HT-29 (cell line): ENCODE data around the gene DCAF16. TPM values are rescaled to one million over a fixed set of nuclear protein-coding genes. Genes with fewer than 3 reads are reported as not detected.

Experiments
- DNase-seq: peaks from one replicate; pipeline ENCODE4 v3.0.0-alpha.2; 2015; ENCODE audit warnings: low spot score
- total RNA-seq: library from RNA; depleted of rRNA; stranded (reverse); fragments of >200 nt; shearing (Covaris generic); gene quantifications from 2 replicates; pipeline ENCODE4 v1.2.3, GENCODE V29; 2014

DCAF16 gene
- total RNA-seq, 1 experiment from 2014 or later: 24.4 TPM

DNA sequence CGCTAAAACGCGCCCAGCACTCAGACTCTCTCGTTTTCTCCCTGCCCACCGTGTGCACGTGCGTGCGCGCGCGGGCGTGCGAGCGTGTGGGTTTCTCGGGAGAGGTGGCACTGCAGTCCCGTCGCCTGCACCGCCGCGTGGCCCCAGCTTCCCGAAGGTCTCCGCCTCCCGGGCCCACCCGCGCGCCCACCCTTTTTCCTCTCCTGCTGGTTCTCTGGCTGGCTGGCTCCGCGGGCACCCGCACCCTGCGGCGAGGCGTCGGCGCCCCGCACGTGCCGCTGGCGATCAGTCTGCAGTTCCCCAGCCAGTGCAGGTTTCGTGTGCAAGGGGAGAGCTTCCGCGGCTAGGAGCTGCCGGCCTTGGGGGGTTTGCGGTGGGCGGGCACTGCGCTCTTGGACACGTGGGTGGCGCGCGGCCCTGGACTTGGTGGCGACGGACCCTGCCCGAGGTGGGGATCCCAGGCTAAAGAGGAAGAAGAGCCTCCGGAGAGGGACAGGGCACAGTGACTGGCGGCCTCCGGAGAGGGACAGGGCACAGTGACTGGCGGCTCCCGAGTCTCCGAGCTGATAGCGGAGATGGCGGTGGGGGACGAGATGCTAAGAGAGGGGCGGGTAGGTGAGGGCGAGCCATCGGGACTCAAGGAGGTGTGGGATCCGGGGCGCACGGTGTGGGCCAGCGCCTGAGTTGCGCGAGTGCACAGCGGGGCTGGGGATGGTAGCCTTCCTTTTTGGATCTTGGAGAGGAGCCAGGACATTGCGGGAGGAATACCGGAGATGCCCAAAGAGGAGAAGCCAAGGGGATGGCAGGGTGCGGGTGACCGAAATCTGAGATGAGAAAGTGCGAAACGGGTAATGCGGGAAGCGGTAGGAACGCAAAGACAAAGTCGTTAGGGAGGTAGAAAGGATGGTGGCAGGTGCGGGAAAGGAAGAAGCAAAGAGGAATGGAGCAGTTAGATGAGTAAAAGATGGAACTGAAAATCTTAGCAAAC is 29.0 kb downstream of the DCAF16 start, which contains the start of gene FAM184B:
Gene FAM184B, minus strand, starts transcription at position 322 of the 988 bp plus-strand sequence. CDS start 322 bp downstream, outside the sequence.
- DNase-seq: no peak

DNA sequence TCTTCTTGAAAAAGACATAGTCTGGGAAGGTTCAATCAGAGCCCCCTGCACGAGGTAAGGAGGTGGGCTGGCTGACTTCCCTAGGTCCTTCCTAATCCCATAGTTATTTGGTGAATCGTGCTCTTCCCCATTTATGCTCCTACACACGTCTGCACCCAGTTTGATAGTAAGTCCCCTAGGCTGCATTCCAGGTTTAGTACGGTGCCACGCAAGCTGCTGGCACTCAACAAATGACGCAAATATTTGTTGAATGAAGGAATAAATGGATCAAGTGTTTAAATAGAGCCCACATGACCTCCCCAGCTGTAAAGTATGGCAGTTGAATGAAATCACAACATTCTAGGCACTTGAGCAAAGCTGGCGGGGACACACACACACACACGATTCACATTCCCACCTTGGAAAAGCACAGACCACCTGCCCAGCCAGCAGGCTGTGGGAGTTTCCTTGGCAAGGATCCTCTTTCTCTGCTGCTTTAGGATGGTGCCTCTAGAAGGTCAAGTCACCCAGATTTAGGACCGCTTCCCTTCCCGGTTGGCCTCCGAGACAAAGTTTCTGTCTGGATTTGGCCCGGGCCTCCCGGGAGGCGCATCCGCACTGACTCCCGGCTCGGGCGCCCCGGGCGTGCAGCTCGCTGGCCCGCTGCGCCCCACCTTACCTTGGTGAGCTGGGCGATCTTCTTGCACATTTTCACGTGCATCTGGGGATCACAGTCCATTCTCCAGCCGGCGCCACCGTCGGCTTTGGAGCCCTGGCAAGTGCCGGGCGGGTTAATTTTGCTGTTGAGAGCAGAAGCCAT is 29.9 kb downstream of the DCAF16 start:
- no peak for DNase-seq

DNA sequence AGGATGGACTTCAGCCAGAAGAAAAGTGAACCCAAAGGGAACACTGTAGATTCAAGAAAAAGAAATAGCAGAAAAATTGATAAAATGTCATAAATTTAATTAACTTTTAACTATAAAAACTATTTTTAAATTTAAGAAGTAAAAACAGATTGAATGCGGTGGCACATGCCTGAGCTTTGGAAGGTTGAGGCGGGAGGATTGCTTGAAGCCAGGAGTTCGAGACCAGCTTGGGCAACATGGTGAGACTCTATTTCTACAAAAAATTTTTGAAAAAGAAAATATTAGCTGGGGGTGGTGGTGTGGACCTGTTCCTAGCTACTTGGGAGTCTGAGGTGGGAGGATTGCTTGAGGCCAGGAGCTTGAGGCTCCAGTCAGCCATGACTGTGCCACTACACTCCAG is 32.1 kb downstream of the DCAF16 start:
- no peak for DNase-seq

DNA sequence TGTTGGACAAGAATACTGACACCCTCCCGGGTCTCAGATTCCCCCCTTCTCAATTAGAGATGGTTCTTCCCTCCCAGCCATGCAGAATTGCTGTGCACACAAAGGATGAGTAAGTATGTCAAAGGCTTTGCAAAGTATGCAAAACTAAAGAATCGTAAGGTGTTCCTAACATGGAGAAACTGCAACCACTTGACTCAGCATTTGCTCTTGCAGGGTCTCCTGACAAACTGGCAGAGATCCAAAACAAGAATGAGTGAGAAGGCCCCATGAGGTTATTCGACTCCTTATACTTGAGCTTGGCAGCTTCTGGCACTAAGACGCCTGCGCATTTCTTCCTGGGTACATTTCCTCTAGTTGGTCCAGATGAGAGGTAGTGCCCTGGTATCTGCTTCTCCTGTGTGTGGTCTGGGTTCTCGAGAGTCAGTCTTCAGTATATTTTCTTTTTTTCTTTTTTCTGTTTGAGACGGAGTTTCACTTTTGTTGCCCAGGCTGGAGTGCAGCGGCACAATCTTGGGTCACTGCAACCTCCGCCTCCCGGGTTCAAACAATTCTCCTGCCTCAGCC is 37.3 kb downstream of the DCAF16 start:
- DNase-seq: no peak

DNA sequence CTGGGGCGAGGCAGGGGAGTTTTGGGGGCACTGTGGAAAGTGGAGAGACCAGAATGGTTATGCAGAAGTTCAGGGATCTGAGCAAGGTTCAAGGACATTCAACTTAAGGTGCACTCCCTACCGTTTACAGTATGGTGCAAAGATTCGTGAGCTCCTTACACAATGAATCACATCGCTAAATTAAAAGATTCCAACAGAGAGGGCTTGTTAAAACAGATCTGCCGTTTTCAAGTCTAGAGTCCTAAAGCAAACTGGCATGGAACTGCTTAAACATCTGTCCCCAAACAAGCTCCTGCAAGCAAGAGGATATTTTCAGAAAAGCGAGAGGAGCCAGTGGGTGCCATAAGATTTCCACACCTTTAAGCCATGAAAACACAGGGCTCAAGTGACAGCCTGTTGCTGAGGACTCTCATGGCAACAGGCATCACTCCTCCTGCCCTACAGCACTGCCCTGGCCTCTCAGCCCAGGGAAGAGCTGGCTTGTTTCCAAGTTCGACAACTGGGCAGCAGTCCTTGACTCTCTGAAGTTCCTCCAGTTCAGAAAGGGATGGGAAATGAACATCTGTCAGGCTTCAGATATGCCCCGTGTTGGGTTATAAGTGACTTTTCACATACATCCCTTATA is 39.2 kb downstream of the DCAF16 start:
- DNase-seq: no peak

DNA sequence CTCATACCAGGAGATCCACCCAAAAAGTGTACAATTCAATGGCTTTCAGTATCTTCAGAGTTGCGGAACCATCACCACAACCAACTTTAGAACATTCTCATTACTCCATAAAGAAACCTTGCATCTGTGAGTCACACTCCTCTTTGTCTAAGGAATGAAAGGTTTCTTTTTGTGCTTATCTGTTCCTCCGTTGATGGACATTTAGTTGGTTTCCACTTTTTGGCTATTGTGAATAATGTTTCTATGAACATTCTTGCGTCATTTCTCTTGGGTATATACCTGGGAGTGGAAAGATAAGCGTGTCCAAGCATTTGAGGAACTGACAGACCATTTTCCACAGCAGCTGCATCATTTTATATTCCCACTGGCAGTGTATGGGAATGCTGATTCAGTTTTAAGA is 39.7 kb downstream of the DCAF16 start:
- DNase-seq: no peak

DNA sequence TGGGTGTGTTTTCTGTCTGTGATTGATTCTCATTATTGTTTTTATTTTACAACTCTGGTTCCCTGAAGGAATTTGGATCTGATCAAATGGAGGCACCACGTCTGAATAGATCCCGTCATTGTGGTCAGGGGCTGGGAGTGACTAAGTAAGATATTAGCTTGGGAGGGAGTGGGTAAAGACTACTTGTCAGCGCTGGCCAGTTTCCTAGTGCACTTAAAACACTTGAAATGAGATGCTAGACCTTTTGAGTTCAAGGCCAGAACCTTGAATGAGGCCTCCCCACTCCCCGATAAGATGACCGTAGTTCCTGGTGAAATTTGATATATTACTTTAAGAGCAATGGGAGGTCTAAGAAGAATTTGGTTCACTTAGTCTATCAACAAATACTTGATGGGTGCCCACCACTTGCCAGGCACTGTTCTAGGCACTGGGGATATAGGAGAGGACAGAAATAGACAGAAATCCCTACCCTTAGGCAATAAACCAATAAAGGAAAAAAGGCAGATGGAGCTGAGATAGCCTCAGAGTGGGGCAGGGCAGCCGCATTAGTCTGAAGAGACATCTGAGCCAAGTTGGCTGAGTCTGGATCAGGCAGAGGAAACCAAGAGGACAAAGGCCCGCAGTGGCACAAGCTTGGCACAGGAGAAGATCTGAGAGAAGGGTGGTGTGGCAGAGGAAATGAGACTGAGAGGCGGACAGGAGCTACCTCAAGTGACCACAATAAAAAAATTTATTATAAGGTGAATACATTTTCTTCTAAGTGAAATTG is 41.0 kb downstream of the DCAF16 start:
- no peak for DNase-seq

DNA sequence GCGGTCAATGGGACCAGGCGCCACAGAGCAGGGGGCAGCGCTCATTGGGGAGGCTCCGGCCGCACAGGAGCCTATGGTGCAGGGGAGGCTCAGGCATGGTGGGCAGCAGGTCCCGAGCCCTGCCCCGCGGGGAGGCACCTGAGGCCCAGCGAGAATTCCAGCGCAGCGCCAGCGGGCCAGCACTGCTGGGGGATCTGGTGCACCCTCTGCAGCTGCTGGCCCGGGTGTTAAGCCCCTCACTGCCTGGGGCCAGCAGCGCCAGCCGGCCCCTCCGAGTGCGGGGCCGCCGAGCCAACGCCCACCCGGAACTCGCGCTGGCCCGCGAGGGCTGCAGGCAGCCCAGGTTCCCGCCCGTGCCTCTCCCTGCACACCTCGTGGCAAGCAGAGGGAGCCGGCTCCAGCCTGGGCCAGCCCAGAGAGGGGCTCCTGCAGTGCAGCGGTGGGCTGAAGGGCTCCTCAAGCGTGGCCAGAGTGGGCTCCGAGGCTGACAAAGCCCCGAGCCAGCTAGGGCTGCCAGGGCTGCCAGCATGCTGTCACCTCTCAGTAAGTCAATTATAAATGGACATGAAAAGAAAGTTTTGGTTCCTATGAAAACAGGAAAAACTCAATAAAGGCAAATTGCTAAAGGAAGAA is 43.6 kb downstream of the DCAF16 start:
- DNase-seq: no peak

DNA sequence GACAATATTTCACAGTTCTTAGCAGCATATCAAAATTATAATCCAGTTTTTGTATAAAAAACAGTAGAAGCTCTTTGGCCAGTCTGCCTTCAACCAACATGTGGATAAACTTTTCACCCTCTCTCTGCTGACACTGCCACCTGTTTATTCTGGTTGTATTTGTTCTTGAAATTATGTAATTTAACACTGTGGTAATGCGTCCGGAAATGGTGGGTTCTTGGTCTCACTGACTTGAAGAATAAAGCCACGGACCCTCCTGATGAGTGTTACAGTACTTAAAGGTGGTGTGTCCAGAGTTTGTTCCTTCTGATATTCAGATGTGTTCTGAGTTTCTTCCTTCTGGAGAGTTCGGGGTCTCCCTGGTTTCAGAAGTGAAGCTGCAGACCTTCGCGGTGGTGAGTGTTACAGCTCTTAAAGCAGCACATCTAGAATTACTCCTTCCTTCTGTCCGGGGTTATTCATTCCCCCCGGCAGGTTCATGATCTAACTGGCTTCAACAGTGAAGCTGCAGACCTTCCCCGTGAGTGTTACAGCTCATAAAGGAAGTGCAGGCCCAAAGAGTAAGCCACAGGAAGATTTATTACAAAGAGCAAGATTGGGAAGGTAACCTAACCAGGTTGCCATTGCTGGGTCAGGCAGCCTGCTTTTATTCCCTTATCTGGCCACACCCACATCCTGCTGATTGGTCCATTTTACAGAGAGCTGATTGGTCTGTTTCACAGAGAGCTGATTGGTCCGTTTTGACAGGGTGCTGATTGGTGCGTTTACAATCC is 44.9 kb downstream of the DCAF16 start:
- DNase-seq: no peak

DNA sequence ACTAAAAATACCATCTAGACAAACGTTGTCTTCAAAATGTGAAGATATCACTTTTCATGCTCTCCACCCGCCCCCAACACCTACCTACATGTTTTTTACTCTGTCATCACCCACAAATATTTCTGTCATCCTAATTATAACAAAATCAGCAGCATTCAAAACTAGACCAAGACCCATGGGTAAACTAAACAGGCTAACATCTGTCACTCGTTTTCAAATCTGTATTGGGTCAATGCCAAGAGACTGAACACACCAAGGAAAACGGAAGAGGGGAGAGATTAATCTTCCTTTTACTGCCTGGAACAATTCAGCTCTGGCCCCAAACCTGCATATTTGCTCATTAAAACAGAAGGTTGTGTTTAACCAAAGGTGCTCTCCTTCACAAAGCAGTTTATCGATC is 46.6 kb downstream of the DCAF16 start:
- DNase-seq: no peak

DNA sequence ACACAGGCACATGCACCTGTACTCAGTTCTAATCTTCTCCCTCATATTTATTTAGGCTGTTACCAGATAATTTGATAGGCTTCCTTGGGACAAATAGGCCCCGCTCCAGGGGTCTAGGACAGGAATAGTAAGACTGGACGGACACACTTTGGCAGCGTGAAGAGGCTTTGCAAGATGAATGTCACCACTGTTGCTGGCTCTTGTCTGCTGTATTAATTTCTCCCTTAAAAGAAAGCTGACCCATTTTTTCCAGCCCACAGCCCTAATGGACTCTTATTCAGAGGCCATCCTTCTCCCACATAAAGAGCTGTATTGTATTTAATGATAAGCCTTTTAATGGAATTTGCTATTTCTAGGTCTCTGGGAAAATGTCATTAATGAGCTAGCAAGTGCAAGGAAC is 47.1 kb downstream of the DCAF16 start:
- no peak for DNase-seq

DNA sequence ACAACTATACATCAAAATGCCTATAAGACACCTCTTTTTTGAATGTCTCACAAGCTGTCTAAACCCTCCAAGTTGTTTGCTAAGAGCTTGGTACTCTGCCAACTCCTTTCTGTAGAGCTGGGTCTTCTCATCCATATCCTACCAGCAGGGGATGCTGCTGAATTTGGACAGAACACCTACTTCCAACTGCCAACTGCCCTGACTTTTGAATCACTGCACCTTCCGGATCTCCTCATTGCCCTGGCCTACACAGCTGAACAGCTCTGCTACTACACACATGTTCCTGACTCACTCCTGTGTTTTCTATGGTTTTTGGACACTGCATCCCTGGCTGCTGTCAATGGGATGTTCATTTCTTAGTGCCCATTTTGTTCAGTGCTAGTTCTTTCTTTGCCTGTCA is 47.8 kb downstream of the DCAF16 start:
- peak; percentile 34 for DNase-seq

DNA sequence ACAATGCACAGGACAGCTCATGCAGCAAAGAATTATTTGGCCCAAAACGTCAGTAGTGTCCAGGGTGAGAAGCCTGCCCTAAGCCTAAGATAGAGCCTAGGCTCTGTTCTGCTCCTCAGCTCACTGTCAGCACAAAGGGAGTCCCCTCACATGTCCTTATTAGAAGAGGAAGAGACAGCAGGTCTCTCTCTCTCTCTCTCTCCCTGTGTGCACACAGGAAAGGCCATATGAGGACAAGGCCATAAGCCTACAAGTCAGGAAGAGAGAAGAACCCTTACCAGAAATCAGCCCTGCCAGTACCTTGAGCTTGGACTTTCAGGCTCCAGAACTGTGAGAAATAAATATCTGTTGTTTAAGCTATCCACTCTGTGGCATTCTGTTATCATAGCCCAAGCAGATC is 49.5 kb downstream of the DCAF16 start:
- no peak for DNase-seq

DNA sequence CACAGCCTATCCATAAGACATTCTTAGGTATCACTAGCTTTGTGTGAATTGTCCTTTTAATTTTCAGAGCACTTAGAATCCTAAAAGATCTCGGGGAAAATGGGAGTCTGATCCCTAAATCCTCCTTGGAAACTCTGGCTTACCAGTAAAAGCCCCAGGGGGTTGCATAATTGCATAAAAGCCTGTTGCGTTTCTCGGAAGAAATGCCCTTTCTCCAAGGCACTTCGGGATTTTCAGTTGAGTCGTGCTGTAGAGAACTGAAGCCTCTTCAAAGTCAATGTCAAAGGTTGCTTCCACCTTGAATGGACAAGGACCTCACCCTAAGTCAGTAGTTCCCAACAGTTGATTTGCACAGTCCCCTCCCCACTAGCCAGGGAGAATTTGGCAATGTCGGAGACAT is 49.9 kb downstream of the DCAF16 start:
- DNase-seq: no peak

DNA sequence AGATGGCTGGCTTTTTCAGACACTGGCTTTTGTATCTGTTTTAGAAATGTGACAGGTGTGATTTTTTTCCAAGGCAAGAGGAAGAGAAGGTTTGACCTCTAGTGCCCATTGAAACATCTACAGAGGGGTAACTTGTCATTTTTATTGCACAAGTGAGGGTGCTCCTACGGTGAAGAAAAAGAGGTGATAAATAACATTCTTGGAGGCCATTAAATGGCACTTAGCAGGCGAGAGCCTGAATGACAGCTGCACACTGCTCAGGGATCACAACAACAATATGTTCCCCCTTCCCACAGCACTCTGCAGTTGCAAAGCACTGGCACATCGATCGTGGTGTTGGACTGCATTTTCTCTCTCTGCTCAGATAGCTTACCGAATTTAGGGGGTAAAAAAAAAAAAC is 52.1 kb downstream of the DCAF16 start:
- DNase-seq: no peak

DNA sequence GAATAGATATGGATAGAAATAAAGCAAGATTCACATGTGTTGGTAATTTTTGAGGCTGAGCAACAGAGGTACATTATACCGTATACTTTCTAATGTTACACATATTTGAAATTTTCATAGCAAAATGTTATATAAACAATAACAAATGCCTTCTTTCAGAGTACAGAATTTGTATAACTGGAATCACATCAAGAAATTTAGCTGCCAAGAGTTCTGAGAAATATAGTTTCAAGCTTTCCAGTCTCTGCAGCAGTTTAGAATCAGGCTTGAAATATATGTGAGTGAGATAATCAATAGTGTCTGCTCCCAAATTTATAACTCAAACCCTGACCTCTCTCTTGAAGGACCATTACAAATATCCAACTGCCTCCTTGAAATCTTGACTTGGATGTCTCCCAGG is 52.9 kb downstream of the DCAF16 start:
- DNase-seq: no peak

DNA sequence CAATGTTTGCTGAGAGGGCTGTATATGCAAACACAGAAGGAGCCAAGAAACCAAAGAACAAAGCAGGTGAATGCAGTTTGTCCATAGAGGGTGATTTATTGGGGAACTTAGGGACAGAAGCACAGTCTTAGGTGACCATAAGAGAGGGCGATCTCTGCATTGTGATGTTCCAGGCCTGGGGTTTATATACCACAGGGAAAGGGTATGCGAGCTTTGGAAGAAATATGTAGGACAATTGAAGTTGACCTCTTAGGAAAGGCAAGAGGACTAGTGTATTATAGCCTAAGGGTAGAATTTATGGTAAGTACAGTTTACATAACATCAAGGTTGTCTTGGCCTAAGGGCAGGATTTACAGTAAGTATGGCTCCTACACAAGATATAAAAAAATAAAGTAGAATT is 56.9 kb downstream of the DCAF16 start:
- DNase-seq: peak; percentile 5
